Islet of Langerhans (tissue), 1 donor: ENCODE results near the gene SATB2.

Experiments
- FAIRE-seq: peaks from one replicate; lab custom pipeline; 2011; peaks lifted over from hg19 to GRCh38; lab: Jason Lieb, UNC

Gene SATB2

DNA sequence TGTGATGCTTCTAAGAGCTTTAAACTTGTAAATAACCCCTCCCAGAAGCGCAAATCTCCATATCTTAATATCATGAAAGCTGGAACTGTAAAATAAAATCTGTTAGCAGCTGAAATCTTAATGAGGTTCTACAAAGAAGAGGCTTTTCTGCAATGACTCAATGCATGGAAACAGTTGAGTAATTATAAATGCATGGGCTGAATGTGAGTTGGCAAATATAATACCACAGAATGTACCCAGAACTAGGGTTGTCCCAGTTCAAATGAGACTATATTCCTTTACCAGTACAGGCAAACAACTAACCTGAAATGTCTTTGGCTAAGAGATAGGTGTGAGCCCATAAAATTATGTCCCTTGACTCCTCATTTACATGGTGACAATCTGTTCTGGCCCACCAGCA, 52.9 kb downstream of the SATB2 start:
- FAIRE-seq = no peak

DNA sequence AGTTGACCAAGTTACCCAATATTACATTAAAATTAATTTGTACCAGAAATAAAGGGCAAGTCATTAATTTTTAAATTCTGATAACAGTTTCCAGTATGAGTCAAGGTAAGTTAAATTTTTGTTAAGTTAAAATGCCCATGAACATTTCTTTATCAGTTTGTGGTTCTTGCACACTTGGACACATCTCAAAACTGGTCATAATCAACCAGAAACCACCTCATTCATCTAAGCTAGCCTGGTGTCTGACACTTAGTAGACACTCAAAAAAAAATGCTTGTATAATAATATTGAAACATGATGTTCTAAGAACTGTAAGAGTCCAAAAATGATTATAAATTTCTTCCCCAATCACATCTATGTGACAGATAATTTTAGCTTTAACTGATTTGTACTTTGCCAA, 62.4 kb downstream of the SATB2 start:
- FAIRE-seq = no peak

GRCh38 chr2:199392363-199392762, 65.4 kb downstream of the SATB2 start:
- FAIRE-seq = no peak

DNA sequence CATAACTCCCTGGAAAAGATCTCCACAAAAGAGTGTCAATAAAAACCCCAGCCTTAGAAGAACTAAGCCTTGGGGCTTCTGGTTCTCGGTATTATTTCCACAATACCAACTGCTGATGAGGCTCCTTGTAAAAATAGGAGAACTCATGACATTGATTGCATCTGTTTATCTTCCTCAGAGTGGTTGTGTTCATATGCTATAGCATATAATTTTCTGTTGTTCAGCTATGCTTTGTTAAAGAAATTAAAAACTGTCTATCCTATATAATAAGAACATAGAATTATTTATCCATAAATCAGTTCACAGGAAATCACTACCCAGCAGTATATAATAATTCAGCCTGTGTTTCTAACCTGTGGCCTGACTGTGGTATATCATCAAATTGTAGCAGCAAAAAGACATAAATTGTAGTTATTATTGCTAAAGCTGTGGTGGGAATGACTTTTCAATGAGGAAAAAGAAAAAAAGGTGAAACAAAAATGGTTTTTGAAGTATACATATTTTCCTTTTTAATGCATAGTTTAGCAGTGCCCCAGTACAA, 68.9 kb downstream of the SATB2 start:
- no peak for FAIRE-seq

DNA sequence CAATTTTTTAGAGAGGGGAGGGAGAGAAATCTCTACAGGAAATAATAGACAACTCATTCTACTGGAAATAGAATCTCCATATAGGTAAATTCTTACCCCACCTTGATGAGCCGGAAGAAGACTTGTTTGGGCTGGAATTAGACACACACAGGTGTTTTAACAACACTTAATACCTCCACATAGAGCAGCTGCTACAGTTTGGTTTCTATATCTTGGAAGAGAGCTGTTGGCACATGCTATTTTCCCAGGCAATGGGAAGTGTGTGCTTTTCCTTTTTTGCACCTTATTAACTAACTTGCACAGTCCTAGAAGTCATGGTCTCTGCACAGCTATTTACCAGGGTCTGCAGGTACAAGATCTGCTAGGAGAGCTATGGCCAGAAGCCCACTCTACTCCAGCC, 73.7 kb downstream of the SATB2 start:
- FAIRE-seq = no peak

GRCh38 chr2:199383021-199383420, 74.7 kb downstream of the SATB2 start:
- FAIRE-seq = no peak

- no peak for FAIRE-seq
These were observed 75.6 kb downstream of the SATB2 start for GRCh38 chr2:199382091-199382490.

DNA sequence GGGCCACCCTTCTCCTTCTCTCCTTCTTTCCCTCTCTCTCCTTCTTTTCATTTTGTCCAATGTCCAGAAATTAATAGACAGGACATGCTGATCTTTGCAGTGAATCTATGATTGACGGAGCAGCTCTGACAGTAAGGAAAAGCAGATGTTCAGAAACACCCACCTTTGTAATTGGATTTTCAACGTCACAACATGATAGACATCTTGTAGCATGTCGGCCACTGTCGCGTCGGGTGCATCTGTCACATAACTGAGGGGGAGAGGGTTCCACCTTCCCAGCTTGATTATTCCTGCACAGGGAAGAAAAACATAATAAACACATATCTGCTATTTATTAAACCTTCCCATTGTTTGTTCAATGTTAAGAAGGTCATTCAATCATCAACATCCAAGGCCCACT, 76.2 kb downstream of the SATB2 start:
- FAIRE-seq = no peak

- no peak for FAIRE-seq
These were observed 78.6 kb downstream of the SATB2 start for GRCh38 chr2:199378948-199379650.

DNA sequence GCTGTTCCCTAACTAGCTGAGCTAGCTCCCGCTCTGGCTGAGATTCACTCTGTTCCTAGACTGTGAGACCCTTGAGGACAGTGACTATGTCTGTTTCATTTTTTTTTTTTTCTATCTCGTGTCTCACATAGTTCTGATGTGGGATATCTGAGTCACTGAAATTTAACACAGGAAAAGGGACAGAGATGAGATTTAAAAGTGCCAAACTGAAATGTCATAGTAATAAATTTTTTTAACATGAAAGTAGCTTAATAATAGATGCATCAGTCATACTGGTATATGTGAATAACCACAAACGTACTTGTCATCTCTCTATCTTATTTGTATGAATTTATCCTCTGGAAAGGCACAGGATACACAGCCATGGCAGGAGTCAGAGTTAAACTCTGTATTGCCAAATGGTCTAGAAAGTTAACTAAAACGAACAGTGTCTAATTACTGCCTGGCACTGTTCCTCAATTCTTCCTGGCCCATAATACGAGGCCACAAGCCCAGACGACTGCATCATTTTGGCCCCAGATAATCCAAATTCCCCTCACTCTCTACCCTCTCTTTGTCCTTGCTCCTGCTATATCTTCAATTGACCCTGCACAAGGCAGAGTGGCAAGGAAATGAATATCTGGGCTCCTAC, 87.5 kb downstream of the SATB2 start:
- FAIRE-seq = no peak

- no peak for FAIRE-seq
These were observed 91.3 kb downstream of the SATB2 start for GRCh38 chr2:199366406-199366805.

DNA sequence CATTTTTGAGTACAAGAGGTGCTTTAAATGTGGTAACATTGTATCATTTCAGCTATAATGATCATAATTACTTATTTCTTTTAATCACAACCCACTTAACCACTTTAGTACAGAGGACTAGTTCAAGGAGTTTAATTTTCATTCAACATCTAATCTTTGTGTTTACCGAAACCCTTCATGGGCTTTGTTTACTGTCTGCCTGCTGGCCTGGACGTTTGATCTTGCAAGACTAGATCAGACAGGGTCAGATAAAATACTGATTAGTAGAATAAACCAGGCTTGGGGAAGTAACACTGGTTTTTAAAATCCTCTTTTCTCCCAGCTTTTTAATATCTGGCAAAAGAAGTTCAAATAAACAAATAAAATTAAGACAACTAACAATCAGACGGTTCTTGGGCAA, 93.6 kb downstream of the SATB2 start:
- no peak for FAIRE-seq

DNA sequence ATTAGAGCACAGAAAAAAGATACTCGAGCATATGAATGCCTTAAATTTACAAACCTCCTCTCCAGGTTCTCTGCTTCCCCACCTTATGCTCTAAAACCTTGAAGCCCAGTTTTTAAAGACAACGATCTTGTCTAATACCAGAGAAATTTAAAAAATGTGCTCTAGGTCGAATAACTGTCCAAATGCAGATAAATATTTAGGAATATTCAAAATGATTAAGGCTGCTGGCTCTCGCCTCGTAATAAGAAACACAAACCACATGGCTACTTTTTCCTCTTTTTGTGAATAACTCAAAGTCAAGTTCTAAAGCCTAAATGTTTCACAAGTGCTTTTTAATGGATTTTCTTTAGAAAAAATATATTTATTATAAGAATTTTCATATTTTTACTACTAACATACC, 101.3 kb downstream of the SATB2 start:
- FAIRE-seq = no peak

- no peak for FAIRE-seq
These were observed 108.9 kb downstream of the SATB2 start for GRCh38 chr2:199348871-199349270.

DNA sequence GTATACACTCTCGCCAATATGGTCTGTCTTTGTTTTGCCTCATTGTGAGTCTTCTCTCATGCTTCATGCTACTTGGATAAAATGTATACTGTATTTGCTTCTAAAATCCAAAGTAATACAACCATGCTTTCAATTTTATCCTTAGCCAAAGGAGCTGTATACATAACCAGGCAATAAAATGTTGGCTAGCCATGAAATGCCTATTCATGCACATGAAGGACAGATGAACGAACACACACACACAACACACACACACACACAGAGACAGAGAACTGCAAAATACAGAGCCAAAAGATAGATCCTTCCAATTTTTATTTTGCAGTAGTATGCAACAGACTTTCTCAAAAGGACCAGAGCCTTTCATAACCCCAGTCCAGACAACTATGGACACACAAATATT, 113.7 kb downstream of the SATB2 start:
- no peak for FAIRE-seq

DNA sequence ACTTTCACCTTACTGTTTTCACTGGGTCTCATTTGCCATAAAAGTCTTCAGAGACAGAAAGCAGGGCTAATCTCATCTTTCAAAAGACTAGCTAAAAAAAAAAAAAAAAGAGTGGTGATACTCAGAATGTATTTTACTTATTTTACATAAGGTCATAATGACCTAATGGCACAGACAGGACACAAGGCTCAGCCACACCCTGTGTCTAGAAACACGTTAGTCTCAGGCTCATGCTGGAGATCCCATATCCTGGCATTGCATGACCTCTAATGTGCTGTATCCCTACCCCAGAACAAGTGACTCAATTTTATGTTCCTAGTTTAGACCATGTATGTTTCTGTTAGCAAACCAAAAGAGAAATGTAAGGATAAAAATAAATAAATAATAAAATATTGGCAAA, 115.4 kb downstream of the SATB2 start:
- FAIRE-seq = no peak

DNA sequence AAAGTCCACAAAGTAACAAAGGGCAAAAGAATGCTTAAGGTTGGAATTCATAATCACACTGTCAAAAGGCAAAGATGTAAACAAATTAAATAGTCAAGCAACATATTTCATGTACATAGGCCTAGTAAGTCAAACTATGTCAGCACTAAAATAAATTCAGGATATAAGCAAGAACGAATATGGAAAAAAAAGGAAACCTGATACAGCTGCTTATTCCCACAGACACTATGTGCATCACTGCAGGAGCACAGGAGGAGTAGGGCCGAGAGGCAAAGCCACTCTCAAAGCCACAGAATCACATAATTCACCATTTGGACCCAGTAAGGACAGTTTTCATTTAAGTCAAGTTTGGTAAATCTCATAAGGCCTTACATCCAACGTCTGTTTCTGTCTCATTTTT, 116.6 kb downstream of the SATB2 start:
- FAIRE-seq = no peak

DNA sequence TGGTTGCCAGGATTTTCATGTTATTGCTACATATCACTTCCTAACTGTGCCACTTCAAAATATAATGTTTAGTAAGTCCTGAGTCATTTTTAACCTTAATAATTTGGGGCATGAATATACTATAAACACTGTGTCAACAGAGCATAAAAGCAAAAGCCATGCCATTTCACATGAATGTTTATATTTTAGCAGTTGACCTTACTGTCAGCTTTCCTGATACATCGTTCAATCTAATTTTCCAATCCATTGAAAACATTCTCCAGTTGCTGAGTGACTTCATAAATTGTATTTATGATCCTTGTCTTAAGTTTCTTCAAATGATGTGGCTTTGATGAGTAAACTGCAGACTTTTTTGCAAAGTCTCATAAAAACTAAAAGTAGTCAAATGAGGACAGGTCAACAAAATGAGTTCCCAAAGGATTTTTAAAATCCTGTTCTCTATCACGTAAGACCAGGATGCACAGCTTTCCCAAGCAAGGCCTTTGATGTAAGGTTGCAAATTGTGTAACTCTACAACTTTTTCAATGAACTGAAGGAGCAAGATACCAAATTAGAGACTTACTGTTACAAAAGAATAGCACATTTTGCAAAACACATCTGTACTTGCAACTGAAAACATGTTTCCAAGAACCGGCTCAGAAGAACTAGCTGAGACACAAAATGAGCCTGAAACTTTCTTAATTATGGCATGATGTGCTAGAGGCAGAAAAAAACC, 117.7 kb downstream of the SATB2 start:
- no peak for FAIRE-seq

DNA sequence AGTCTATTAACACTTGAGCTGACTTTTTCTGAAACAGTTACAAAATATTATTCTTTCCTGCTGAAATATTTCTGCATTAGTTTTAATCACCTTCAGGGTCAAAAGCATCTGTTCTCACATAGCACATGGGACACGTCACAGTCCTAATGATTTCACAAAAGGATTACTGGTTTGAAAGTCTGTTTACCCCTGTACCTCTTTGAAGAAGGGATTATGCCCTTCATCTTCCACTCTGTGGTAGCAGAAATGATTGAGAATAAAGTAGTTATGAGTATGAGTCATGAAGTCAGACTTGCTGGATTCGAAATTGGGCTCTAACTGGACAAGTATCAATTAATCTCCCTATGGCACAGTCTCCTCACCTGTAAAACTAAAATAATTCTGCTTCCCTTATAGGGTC, 121.2 kb downstream of the SATB2 start:
- no peak for FAIRE-seq

- FAIRE-seq = no peak
These were observed 122.2 kb downstream of the SATB2 start for GRCh38 chr2:199335502-199335901.

DNA sequence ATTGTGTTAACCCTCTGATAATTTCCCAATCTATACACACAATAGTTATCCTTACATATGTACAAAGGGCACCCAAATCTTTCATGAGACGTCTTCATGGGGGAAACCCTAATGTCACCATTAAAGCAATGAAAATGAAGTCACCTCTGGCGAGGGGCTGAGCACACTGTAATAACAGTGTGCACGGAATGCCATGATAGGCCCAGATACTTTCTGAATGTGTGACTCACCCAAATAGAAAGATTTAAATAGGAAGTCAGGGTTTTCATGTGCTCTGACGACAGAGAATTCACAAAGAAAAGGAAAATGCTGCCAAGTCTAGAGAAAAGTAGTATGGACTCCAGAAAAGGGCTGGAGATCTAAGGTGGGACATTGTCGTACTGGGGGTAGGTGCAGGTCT, 128.3 kb downstream of the SATB2 start:
- no peak for FAIRE-seq

DNA sequence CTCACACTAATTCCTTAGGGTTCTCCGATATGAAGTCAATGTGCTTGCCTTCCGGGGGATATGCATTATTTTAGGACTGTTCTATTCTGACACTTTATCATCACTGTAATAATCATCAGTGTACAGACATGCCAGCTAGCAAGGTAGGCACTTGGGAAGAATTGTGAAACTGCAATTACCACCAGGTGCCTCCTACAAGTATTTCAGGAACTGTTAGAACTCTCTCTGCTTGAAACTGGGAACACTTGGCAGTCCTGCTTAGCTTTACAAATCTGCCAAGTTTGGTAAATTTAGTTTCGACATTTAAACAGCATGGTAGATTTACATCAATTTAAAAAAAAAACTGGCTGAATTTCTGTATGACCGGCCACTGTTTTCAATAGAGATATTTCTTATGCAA, 128.7 kb downstream of the SATB2 start:
- no peak for FAIRE-seq

- FAIRE-seq = no peak
These were observed 131.9 kb downstream of the SATB2 start for GRCh38 chr2:199325881-199326280.
